K562 (cell line): ENCODE results near the gene SLC16A9.

Experiments
- BCL6 ChIP-seq: fragments of 250-450 bp; sonication (Bioruptor Pico); IDR thresholded peaks from 2 replicates; pipeline ENCODE4 v1.4.0; 2020
- BHLHE40 ChIP-seq: IDR thresholded peaks from 2 replicates; pipeline ENCODE4 v1.6.1; 2011; ENCODE audit warnings: low read length, improper control_type of control experiment
- CC2D1A ChIP-seq: fragments of 450-650 bp; IDR thresholded peaks from 2 replicates; pipeline ENCODE4 v1.6.1; 2017; ENCODE audit warnings: mild to moderate bottlenecking
- EP300 ChIP-seq: IDR thresholded peaks from 2 replicates; pipeline ENCODE4 v1.6.1; 2012; ENCODE audit warnings: low read length, improper control_type of control experiment
- NFE2L1 ChIP-seq: fragments of 450-650 bp; IDR thresholded peaks from 2 replicates; pipeline ENCODE4 v1.6.1; 2016; ENCODE audit warnings: missing genetic modification characterization, low read depth, mild to moderate bottlenecking, missing compliant biosample characterization, moderate library complexity, borderline replicate concordance
- SAP30 ChIP-seq: fragments of 200-600 bp; sonication (generic); IDR thresholded peaks from 2 replicates; pipeline ENCODE4 v1.6.1; 2012; ENCODE audit warnings: borderline replicate concordance, low read depth, mild to moderate bottlenecking, moderate library complexity, low read length, control low read depth, inconsistent platforms; ENCODE audit not compliant: insufficient read depth, poor library complexity, severe bottlenecking
- SP1 ChIP-seq: sonication (generic); formaldehyde crosslinking; IDR thresholded peaks from 2 replicates; pipeline ENCODE4 v1.8.1; 2022; ENCODE audit warnings: mild to moderate bottlenecking, missing genetic modification reagents
- TEAD2 ChIP-seq: fragments of 450-650 bp; IDR thresholded peaks from 2 replicates; pipeline ENCODE4 v1.6.1; 2016; ENCODE audit warnings: missing genetic modification characterization, control low read depth, missing compliant biosample characterization
- ZNF224 ChIP-seq: sonication (generic); formaldehyde crosslinking; IDR thresholded peaks from 2 replicates; pipeline ENCODE4 v1.8.0; 2022; ENCODE audit warnings: mild to moderate bottlenecking, missing genetic modification reagents
- ZNF324 ChIP-seq: fragments of 250-450 bp; sonication (Bioruptor Pico); IDR thresholded peaks from 2 replicates; pipeline ENCODE4 v1.4.0; 2020; ENCODE audit warnings: mild to moderate bottlenecking
- TF ChIP-seq, protein P1 (sequence below), 3 experiments: IDR thresholded peaks in 2 of 3; conservative IDR thresholded peaks in 1 of 3; 2 replicates each; pipeline ENCODE4 v1.5.1; 2011 to 2012; ENCODE audit warnings: low read length in 3 of 3, mild to moderate bottlenecking in 3 of 3, control low read depth in 2 of 3, improper control_type of control experiment in 1 of 3, inconsistent platforms in 1 of 3, low read depth in 1 of 3, mixed read lengths in 1 of 3, moderate library complexity in 1 of 3; ENCODE audit not compliant: insufficient read depth in 2 of 3

DNA sequence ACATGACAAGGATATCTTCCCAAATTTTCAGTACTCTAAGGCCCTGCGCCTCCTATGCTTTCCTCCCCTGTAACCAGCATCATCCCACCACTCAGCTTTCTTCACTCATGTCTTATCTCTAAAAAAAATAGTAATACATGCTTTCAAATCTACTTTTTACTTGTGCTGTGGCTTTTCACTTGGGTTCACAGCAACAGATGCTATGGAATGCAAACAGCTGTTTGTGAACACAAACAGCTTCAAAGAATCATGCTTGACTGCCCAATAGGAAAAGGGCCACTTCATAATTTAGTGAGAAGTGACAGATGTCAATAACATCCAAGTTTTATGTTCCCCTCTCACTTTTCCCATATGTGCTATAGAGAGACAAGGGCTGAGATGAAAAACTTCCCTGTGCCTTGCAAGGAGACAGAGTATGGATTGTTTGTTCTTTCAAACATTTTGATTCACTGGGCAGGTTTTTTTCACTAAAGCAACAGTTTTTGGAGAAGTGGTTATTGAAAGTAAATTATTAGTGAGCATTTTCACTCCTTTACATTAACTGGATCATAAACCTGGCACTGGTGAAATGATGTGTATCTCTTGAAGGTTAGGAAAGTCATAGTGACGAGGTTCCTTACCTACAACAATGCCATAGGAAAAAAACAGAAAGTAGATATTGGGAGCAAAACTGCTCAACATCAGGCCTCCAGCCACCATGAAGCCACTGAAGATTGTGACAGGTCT, 37.3 kb downstream of the SLC16A9 start:
- TF ChIP-seq NFE2L1 (tag) (no peak), CC2D1A (no peak), BHLHE40 (no peak), BCL6 (CRISPR knock-in tag) (no peak), EP300 (no peak), TEAD2 (tag) (no peak), SAP30 (no peak), ZNF224 (CRISPR knock-in tag) (no peak), ZNF324 (CRISPR knock-in tag) (no peak), SP1 (CRISPR knock-in tag) (no peak)
- TF ChIP-seq, protein P1, sequence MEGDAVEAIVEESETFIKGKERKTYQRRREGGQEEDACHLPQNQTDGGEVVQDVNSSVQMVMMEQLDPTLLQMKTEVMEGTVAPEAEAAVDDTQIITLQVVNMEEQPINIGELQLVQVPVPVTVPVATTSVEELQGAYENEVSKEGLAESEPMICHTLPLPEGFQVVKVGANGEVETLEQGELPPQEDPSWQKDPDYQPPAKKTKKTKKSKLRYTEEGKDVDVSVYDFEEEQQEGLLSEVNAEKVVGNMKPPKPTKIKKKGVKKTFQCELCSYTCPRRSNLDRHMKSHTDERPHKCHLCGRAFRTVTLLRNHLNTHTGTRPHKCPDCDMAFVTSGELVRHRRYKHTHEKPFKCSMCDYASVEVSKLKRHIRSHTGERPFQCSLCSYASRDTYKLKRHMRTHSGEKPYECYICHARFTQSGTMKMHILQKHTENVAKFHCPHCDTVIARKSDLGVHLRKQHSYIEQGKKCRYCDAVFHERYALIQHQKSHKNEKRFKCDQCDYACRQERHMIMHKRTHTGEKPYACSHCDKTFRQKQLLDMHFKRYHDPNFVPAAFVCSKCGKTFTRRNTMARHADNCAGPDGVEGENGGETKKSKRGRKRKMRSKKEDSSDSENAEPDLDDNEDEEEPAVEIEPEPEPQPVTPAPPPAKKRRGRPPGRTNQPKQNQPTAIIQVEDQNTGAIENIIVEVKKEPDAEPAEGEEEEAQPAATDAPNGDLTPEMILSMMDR (IDR thresholded peaks at IDR 0.05 in 2 of 3, conservative IDR thresholded peaks at IDR 0.05 in 1 of 3; ENCODE audit: insufficient read depth in 2 of 3, low read depth in 1 of 3, low read length in 3 of 3): no peak
